ENCODE data around the gene ZNF236. TPM values are rescaled to one million over a fixed set of nuclear protein-coding genes. Genes with fewer than 3 reads are reported as not detected.

Gene ZNF236
- total and polyA plus RNA-seq, 2 donors (not counting 1 experiment from before 2014, with no cell fraction given): 2.9 to 8.4 TPM

- Histone ChIP-seq H3K9me3 (ENCODE audit: control insufficient read depth, insufficient read depth, low read depth, low read length) (no peaks in the 10 kb centered on the region), H3K79me2 (ENCODE audit: control insufficient read depth, insufficient read depth, low read length) (peaks cover 59% of the 10 kb centered on the region), H3K36me3 (ENCODE audit: control insufficient read depth, insufficient read depth, low read length) (no peaks in the 10 kb centered on the region), H3K27ac (ENCODE audit: insufficient read depth, low read length) (peak overlapping the region; percentile 76), H3K4me1 (ENCODE audit: control insufficient read depth, extremely low read depth, insufficient read depth, low read length) (no peaks in the 10 kb centered on the region), H4K20me1 (ENCODE audit: control insufficient read depth, extremely low read depth, insufficient read depth, low read length) (no peaks in the 10 kb centered on the region), H3K4me3 (replicated peaks in 1 of 4; ENCODE audit: control extremely low read depth in 1 of 4, insufficient read depth in 1 of 4, low read depth in 3 of 4, low read length in 4 of 4) (peak overlapping the region; percentile 73 to 88 (median 82)), H3K4me2 (ENCODE audit: extremely low read depth, insufficient read depth, low read length) (peak overlapping the region; percentile 92), H2AFZ (ENCODE audit: low read length) (peak overlapping the region; percentile 71), H3K27me3 (ENCODE audit: control insufficient read depth, insufficient read depth, low read length) (no peaks in the 10 kb centered on the region), H3K9ac (ENCODE audit: insufficient read depth, low read length) (peak overlapping the region; percentile 73)
- no peak for TF ChIP-seq CTCF (conservative IDR thresholded peaks at IDR 0.05 in 1 of 2, IDR thresholded peaks at IDR 0.05 in 1 of 2; ENCODE audit: low read depth in 1 of 2, low read length in 2 of 2)
- no peak for TF ChIP-seq EZH2 (IDR thresholded peaks at IDR 0.05; ENCODE audit: low read length, missing control alignments)
- no peak for DNase-seq (ENCODE audit: low read depth in 2 of 2)
Observed at GRCh38 chr18:76823161-76823538, 793 bp downstream of the ZNF236 start.

GRCh38 chr18:76823587-76824011 lies 1.2 kb downstream of the ZNF236 start:
- no peak overlapping the region for H3K9ac ChIP-seq (ENCODE audit: insufficient read depth, low read length)
- no peaks in the 10 kb centered on the region for H3K36me3 ChIP-seq (ENCODE audit: control insufficient read depth, insufficient read depth, low read length)
- H3K9me3 ChIP-seq (ENCODE audit: control insufficient read depth, insufficient read depth, low read depth, low read length): no peaks in the 10 kb centered on the region
- no peaks in the 10 kb centered on the region for H4K20me1 ChIP-seq (ENCODE audit: control insufficient read depth, extremely low read depth, insufficient read depth, low read length)
- peak overlapping the region; percentile 73 to 88 (median 82) for H3K4me3 ChIP-seq (replicated peaks in 1 of 4; ENCODE audit: control extremely low read depth in 1 of 4, insufficient read depth in 1 of 4, low read depth in 3 of 4, low read length in 4 of 4)
- peak overlapping the region; percentile 92 for H3K4me2 ChIP-seq (ENCODE audit: extremely low read depth, insufficient read depth, low read length)
- H3K27ac ChIP-seq (ENCODE audit: insufficient read depth, low read length): no peak overlapping the region
- no peaks in the 10 kb centered on the region for H3K27me3 ChIP-seq (ENCODE audit: control insufficient read depth, insufficient read depth, low read length)
- H2AFZ ChIP-seq (ENCODE audit: low read length): no peak overlapping the region
- peaks cover 56% of the 10 kb centered on the region for H3K79me2 ChIP-seq (ENCODE audit: control insufficient read depth, insufficient read depth, low read length)
- DNase-seq (ENCODE audit: low read depth in 2 of 2): peak; percentile 38 to 43
- H3K4me1 ChIP-seq (ENCODE audit: control insufficient read depth, extremely low read depth, insufficient read depth, low read length): no peaks in the 10 kb centered on the region
- TF ChIP-seq CTCF (conservative IDR thresholded peaks at IDR 0.05 in 1 of 2, IDR thresholded peaks at IDR 0.05 in 1 of 2; ENCODE audit: low read depth in 1 of 2, low read length in 2 of 2) (peak in 1 of 2 donors; percentile 48), EZH2 (IDR thresholded peaks at IDR 0.05; ENCODE audit: low read length, missing control alignments) (no peak)

GRCh38 chr18:76824145-76824676 lies 1.9 kb downstream of the ZNF236 start:
- Histone ChIP-seq H3K36me3 (ENCODE audit: control insufficient read depth, insufficient read depth, low read length) (no peaks in the 10 kb centered on the region), H3K79me2 (ENCODE audit: control insufficient read depth, insufficient read depth, low read length) (peaks cover 52% of the 10 kb centered on the region), H3K27me3 (ENCODE audit: control insufficient read depth, insufficient read depth, low read length) (no peaks in the 10 kb centered on the region), H3K9ac (ENCODE audit: insufficient read depth, low read length) (no peak overlapping the region), H2AFZ (ENCODE audit: low read length) (no peak overlapping the region), H4K20me1 (ENCODE audit: control insufficient read depth, extremely low read depth, insufficient read depth, low read length) (no peaks in the 10 kb centered on the region), H3K4me1 (ENCODE audit: control insufficient read depth, extremely low read depth, insufficient read depth, low read length) (no peaks in the 10 kb centered on the region), H3K4me2 (ENCODE audit: extremely low read depth, insufficient read depth, low read length) (no peak overlapping the region), H3K4me3 (replicated peaks in 1 of 4; ENCODE audit: control extremely low read depth in 1 of 4, insufficient read depth in 1 of 4, low read depth in 3 of 4, low read length in 4 of 4) (peak overlapping the region in 2 of 4 experiments; percentile 77 to 86), H3K9me3 (ENCODE audit: control insufficient read depth, insufficient read depth, low read depth, low read length) (no peaks in the 10 kb centered on the region), H3K27ac (ENCODE audit: insufficient read depth, low read length) (no peak overlapping the region)
- DNase-seq (ENCODE audit: low read depth in 2 of 2): peak in 1 of 2 donors; percentile 16
- TF ChIP-seq CTCF (conservative IDR thresholded peaks at IDR 0.05 in 1 of 2, IDR thresholded peaks at IDR 0.05 in 1 of 2; ENCODE audit: low read depth in 1 of 2, low read length in 2 of 2): no peak

All from fibroblast of lung (primary cell).